HepG2 (cell line): Measurements from ENCODE around the gene GJA5. TPM values are rescaled to one million over a fixed set of nuclear protein-coding genes. Genes with fewer than 3 reads are reported as not detected.
A peak's percentile ranks its signal among the peaks of the same experiment; 100 is the strongest.

Experiments
- AHR ChIP-seq: IDR thresholded peaks from 2 replicates; pipeline ENCODE4 v1.6.1; 2018; ENCODE audit warnings: missing genetic modification reagents, missing compliant biosample characterization
- AKNA ChIP-seq: sonication (generic); formaldehyde crosslinking; IDR thresholded peaks from 2 replicates; pipeline ENCODE4 v1.4.0; 2020; ENCODE audit warnings: missing genetic modification reagents, borderline replicate concordance
- ARNT2 ChIP-seq: sonication (generic); formaldehyde crosslinking; IDR thresholded peaks from 2 replicates; pipeline ENCODE4 v1.8.0; 2022; ENCODE audit warnings: mild to moderate bottlenecking, low read depth, missing genetic modification reagents, moderate library complexity
- BRD4 ChIP-seq: sonication (generic); formaldehyde crosslinking; IDR thresholded peaks from 2 replicates; pipeline ENCODE4 v1.4.0; 2020; ENCODE audit warnings: missing genetic modification reagents
- DMAP1 ChIP-seq: IDR thresholded peaks from 2 replicates; pipeline ENCODE4 v1.6.1; 2016
- KDM6A ChIP-seq: IDR thresholded peaks from 2 replicates; pipeline ENCODE4 v1.6.1; 2016; ENCODE audit warnings: low read depth
- KIAA2018 ChIP-seq: sonication (generic); formaldehyde crosslinking; IDR thresholded peaks from 2 replicates; pipeline ENCODE4 v1.5.0; 2020; ENCODE audit warnings: mild to moderate bottlenecking, missing genetic modification reagents, borderline replicate concordance
- NAIF1 ChIP-seq: sonication (generic); formaldehyde crosslinking; IDR thresholded peaks from 2 replicates; pipeline ENCODE4 v1.5.0; 2020; ENCODE audit warnings: mild to moderate bottlenecking, missing genetic modification reagents, borderline replicate concordance
- POGZ ChIP-seq: sonication (generic); formaldehyde crosslinking; IDR thresholded peaks from 2 replicates; pipeline ENCODE4 v1.4.0; 2020; ENCODE audit warnings: mild to moderate bottlenecking, missing genetic modification reagents
- ZBTB1 ChIP-seq: sonication (generic); formaldehyde crosslinking; IDR thresholded peaks from 2 replicates; pipeline ENCODE4 v1.4.0; 2020; ENCODE audit warnings: missing genetic modification reagents, borderline replicate concordance
- ZFAT ChIP-seq: sonication (generic); formaldehyde crosslinking; conservative IDR thresholded peaks from 2 replicates; pipeline ENCODE4 v1.8.1; 2023; ENCODE audit warnings: missing genetic modification reagents, inconsistent platforms
- ZMYM3 ChIP-seq: sonication (generic); formaldehyde crosslinking; IDR thresholded peaks from 2 replicates; pipeline ENCODE4 v1.5.1; 2020; ENCODE audit warnings: mild to moderate bottlenecking, missing genetic modification reagents
- ZNF275 ChIP-seq: sonication (generic); formaldehyde crosslinking; IDR thresholded peaks from 2 replicates; pipeline ENCODE4 v1.8.0; 2022; ENCODE audit warnings: missing genetic modification reagents, mild to moderate bottlenecking, inconsistent platforms, borderline replicate concordance
- ZNF296 ChIP-seq: sonication (generic); formaldehyde crosslinking; conservative IDR thresholded peaks from 2 replicates; pipeline ENCODE4 v1.5.0; 2020; ENCODE audit warnings: mild to moderate bottlenecking, missing genetic modification reagents
- ZNF619 ChIP-seq: sonication (generic); formaldehyde crosslinking; IDR thresholded peaks from 2 replicates; pipeline ENCODE4 v1.4.0; 2020; ENCODE audit warnings: mild to moderate bottlenecking, missing genetic modification reagents
- ZNF850 ChIP-seq: sonication (generic); formaldehyde crosslinking; conservative IDR thresholded peaks from 2 replicates; pipeline ENCODE4 v1.9.0; 2021; ENCODE audit warnings: mild to moderate bottlenecking, missing genetic modification reagents
- ZNF883 ChIP-seq: sonication (generic); formaldehyde crosslinking; IDR thresholded peaks from 2 replicates; pipeline ENCODE4 v1.5.1; 2020; ENCODE audit warnings: mild to moderate bottlenecking, missing genetic modification reagents; ENCODE audit errors: not compliant biosample characterization
- polyA plus RNA-seq, 8 experiments: library from polyadenylated mRNA; depleted of rRNA in 3 of 8; stranded (reverse) in 7 of 8; unstranded in 1 of 8; fragments of >200 nt; fragmentation: Illumina TruSeq in 4 of 8; extraction: Trizol in 4 of 8; gene quantifications; 2 replicates each; pipeline versions ENCODE4 v1.2.1 to v1.2.3, GENCODE V29; 2011 to 2016; ENCODE audit warnings: low read depth in 4 of 8, missing spikeins in 1 of 8, mixed read lengths in 1 of 8; ENCODE audit not compliant: insufficient read depth in 1 of 8
- total RNA-seq, 5 experiments: library from RNA; depleted of rRNA; stranded (reverse); fragments of >200 nt; fragmentation: Illumina TruSeq; extraction: Trizol; gene quantifications; 2 replicates each; pipeline ENCODE4 v1.2.3, GENCODE V29; 2016; ENCODE audit warnings: low read depth in 1 of 5

Gene GJA5
- total and polyA plus RNA-seq, 2 of the 13 experiments (the other 11 are each of a cell fraction or from before 2014, with no cell fraction given) = not detected

GRCh38 chr1:147808025-147808424 lies 47.6 kb upstream of the GJA5 start (continued):
- no peak for TF ChIP-seq KIAA2018 (CRISPR knock-in tag)
- no peak for TF ChIP-seq AKNA
- no peak for TF ChIP-seq NAIF1 (CRISPR knock-in tag)
- TF ChIP-seq ZNF850 (CRISPR knock-in tag) = no peak
- TF ChIP-seq AHR (CRISPR knock-in tag) = no peak
- TF ChIP-seq ZNF619 = no peak
- TF ChIP-seq ZFAT (CRISPR knock-in tag) = no peak
- no peak for TF ChIP-seq KDM6A (CRISPR knock-in tag)
- peak; percentile 58 for TF ChIP-seq POGZ (CRISPR knock-in tag)
- no peak for TF ChIP-seq BRD4 (CRISPR knock-in tag)
- TF ChIP-seq ARNT2 (CRISPR knock-in tag) = no peak
- no peak for TF ChIP-seq DMAP1 (CRISPR knock-in tag)
- no peak for TF ChIP-seq ZNF275
- TF ChIP-seq ZMYM3 (CRISPR knock-in tag) = peak; percentile 62; the same call in 1 of the 2 replicates
- TF ChIP-seq ZBTB1 (CRISPR knock-in tag) = no peak
- no peak for TF ChIP-seq ZNF296 (CRISPR knock-in tag)
- no peak for TF ChIP-seq ZNF883
